Aorta (tissue), 5 donors: Measurements from ENCODE around the gene CITED4. TPM values are rescaled to one million over a fixed set of nuclear protein-coding genes. Genes with fewer than 3 reads are reported as not detected.
A peak's percentile ranks its signal among the peaks of the same experiment; 100 is the strongest.

Experiments
- ATAC-seq: fragments of 200-7000 bp; cut with Tn5 transposase; one replicate; pipeline ENCODE4 v1.9.1; 2022; ENCODE audit warnings: moderate library complexity; ENCODE audit not compliant: low FRiP score
- DNase-seq, 2 donors: peaks; one replicate each; pipeline ENCODE4 v3.0.0-alpha.2; 2020
- H3K27ac ChIP-seq, 2 donors: one replicate each; pipeline ENCODE4 v1.5.1; 2013; ENCODE audit warnings: low read length in 2 of 2, mild to moderate bottlenecking in 2 of 2, moderate library complexity in 2 of 2, control low read depth in 1 of 2, inconsistent platforms in 1 of 2, low read depth in 1 of 2
- H3K27me3 ChIP-seq, 2 donors: one replicate each; pipeline ENCODE4 v1.6.1; 2013; ENCODE audit warnings: control low read depth in 1 of 2, low read length in 1 of 2, mild to moderate bottlenecking in 1 of 2, moderate library complexity in 1 of 2; ENCODE audit not compliant: insufficient read depth in 2 of 2, control insufficient read depth in 1 of 2
- H3K36me3 ChIP-seq, 2 donors: one replicate each; pipeline ENCODE4 v1.6.1; 2013; ENCODE audit warnings: control low read depth in 1 of 2, low read length in 1 of 2, mild to moderate bottlenecking in 1 of 2; ENCODE audit not compliant: insufficient read depth in 2 of 2, control insufficient read depth in 1 of 2
- H3K4me1 ChIP-seq, 2 donors: one replicate each; pipeline ENCODE4 v1.6.1; 2013; ENCODE audit warnings: low read length in 2 of 2, control low read depth in 1 of 2, mild to moderate bottlenecking in 1 of 2, moderate library complexity in 1 of 2; ENCODE audit not compliant: insufficient read depth in 2 of 2, control insufficient read depth in 1 of 2
- H3K4me3 ChIP-seq, 2 donors: one replicate each; pipeline ENCODE4 v1.5.1; 2013; ENCODE audit warnings: low read length in 2 of 2, control low read depth in 1 of 2, mild to moderate bottlenecking in 1 of 2
- H3K9me3 ChIP-seq: one replicate; pipeline ENCODE4 v1.6.1; 2013; ENCODE audit warnings: mild to moderate bottlenecking, low read length; ENCODE audit not compliant: control insufficient read depth
- WGBS, 2 donors: extraction: QIAGEN DNeasy Blood & Tissue Kit; methylation state at CpG; one replicate each; pipeline ENCODE4 v1.1.7; 2013; 5-methylcytosine and 5-hydroxymethylcytosine counted together
- intact Hi-C, 2 donors: fragments of 100-400 bp; cut with DNase I; formaldehyde crosslinking; loops; one replicate each; pipeline versions ENCODE4 v1.14.2 to v1.15.0; 2022
- polyA plus RNA-seq, 2 donors: library from polyadenylated mRNA; stranded (reverse); fragments of 200-250 nt; gene quantifications; one replicate each; pipeline ENCODE4 v1.2.3, GENCODE V29; 2013
- total RNA-seq, 2 donors: library from RNA; stranded (reverse); fragmentation: NEBNext Ultra II Directional; extraction: Animal tissue kit (Norgen Biotek cat#: 25700); gene quantifications; one replicate each; pipeline ENCODE4 v1.2.1, GENCODE V29; 2021
- donor health status: healthy with polysubstance abuse.
- donor health status: Bipolar disorder and iron deficiency.
- donor health status: DM: no; HTN: no; CAD: no.
- donor health status: DM: no; HTN: no; CAD: no.
- donor health status: DM: yes; HTN: yes; CAD: no.

The CITED4 gene
- total and polyA plus RNA-seq, 4 donors, result 4.0 to 19.0 (median 13.3) TPM

- no peak overlapping the region for H3K4me3 ChIP-seq
- 62 to 78% methylated on average over 11 of the region's 11 CpGs for WGBS, 2 donors
- DNase-seq (no peak), ATAC-seq (no peak)
- no peaks in the 10 kb centered on the region for H3K36me3 ChIP-seq
- H3K27ac ChIP-seq, result no peak overlapping the region
- intact Hi-C loops, result loop anchor here (5.0 kb wide), 1 partner anchor 63 kb away; no protein-coding TSS in a partner anchor
- no peaks in the 10 kb centered on the region for H3K9me3 ChIP-seq
- H3K4me1 ChIP-seq, result no peaks in the 10 kb centered on the region
- no peaks in the 10 kb centered on the region for H3K27me3 ChIP-seq
Observed at GRCh38 chr1:40879482-40880175, 17.5 kb upstream of the CITED4 start.

GRCh38 chr1:40878906-40879305 lies 16.7 kb upstream of the CITED4 start:
- 98% methylated on average over 2 of the region's 2 CpGs for WGBS, 2 donors
- no peak overlapping the region for H3K4me3 ChIP-seq
- ATAC-seq, result no peak
- no peaks in the 10 kb centered on the region for H3K27me3 ChIP-seq
- no peaks in the 10 kb centered on the region for H3K36me3 ChIP-seq
- H3K4me1 ChIP-seq, result no peaks in the 10 kb centered on the region
- no peak for DNase-seq
- H3K27ac ChIP-seq, result no peak overlapping the region
- intact Hi-C loops, result loop anchor here (5.0 kb wide), 1 partner anchor 63 kb away; no protein-coding TSS in a partner anchor
- H3K9me3 ChIP-seq, result no peaks in the 10 kb centered on the region

- intact Hi-C loops, result loop anchor here (5.0 kb wide), 1 partner anchor 65 kb away; no protein-coding TSS in a partner anchor
- Histone ChIP-seq H3K27ac (peak overlapping the region in 1 of 2 donors; percentile 78), H3K9me3 (no peaks in the 10 kb centered on the region), H3K36me3 (no peaks in the 10 kb centered on the region), H3K4me1 (no peaks in the 10 kb centered on the region), H3K27me3 (no peaks in the 10 kb centered on the region), H3K4me3 (no peak overlapping the region)
- DNase-seq (peak; percentile 91 to 93), ATAC-seq (peak; percentile 78)
- 4 to 7% methylated on average over 4 of the region's 4 CpGs for WGBS, 2 donors
Observed at GRCh38 chr1:40877698-40878097, 15.5 kb upstream of the CITED4 start.

GRCh38 chr1:40876891-40877290 lies 14.7 kb upstream of the CITED4 start:
- H3K4me1 ChIP-seq, result no peaks in the 10 kb centered on the region
- ATAC-seq, result no peak

GRCh38 chr1:40876436-40876761 lies 14.2 kb upstream of the CITED4 start:
- Histone ChIP-seq H3K4me1 (no peaks in the 10 kb centered on the region), H3K9me3 (no peaks in the 10 kb centered on the region), H3K36me3 (no peaks in the 10 kb centered on the region), H3K27me3 (no peaks in the 10 kb centered on the region), H3K27ac (peak overlapping the region in 1 of 2 donors; percentile 12), H3K4me3 (no peak overlapping the region)
- no peak for ATAC-seq
- DNase-seq, result no peak
- WGBS, 2 donors, result 98 to 100% methylated on average over 2 of the region's 2 CpGs
- intact Hi-C loops, result loop anchor here (5.0 kb wide), 1 partner anchor 66 kb away; no protein-coding TSS in a partner anchor

More at GRCh38 chr1:40876891-40877290, 14.7 kb upstream of the CITED4 start:
- H3K27ac ChIP-seq, result peak overlapping the region in 1 of 2 donors; percentile 78
- H3K9me3 ChIP-seq, result no peaks in the 10 kb centered on the region
- H3K36me3 ChIP-seq, result no peaks in the 10 kb centered on the region
- WGBS, 2 donors, result 60 to 69% methylated on average over 1 of the region's 1 CpG
- intact Hi-C loops, result loop anchor here (5.0 kb wide), 1 partner anchor 65 kb away; no protein-coding TSS in a partner anchor
- H3K4me3 ChIP-seq, result no peak overlapping the region
- no peaks in the 10 kb centered on the region for H3K27me3 ChIP-seq
- no peak for DNase-seq

GRCh38 chr1:40873863-40874472 lies 11.8 kb upstream of the CITED4 start:
- DNase-seq, result no peak
- 96 to 97% methylated on average over 7 of the region's 7 CpGs for WGBS, 2 donors
- no peak for ATAC-seq
- no peaks in the 10 kb centered on the region for H3K9me3 ChIP-seq
- no peak overlapping the region for H3K4me3 ChIP-seq
- no peaks in the 10 kb centered on the region for H3K4me1 ChIP-seq
- no peaks in the 10 kb centered on the region for H3K27me3 ChIP-seq
- H3K36me3 ChIP-seq, result no peaks in the 10 kb centered on the region
- no peak overlapping the region for H3K27ac ChIP-seq
- intact Hi-C loops, result no loop called here

- WGBS, 2 donors, result 64 to 84% methylated on average over 3 of the region's 3 CpGs
- Histone ChIP-seq H3K4me3 (no peak overlapping the region), H3K27me3 (no peaks in the 10 kb centered on the region), H3K4me1 (no peaks in the 10 kb centered on the region), H3K9me3 (no peaks in the 10 kb centered on the region), H3K27ac (no peak overlapping the region), H3K36me3 (no peaks in the 10 kb centered on the region)
- intact Hi-C loops, result no loop called here
- ATAC-seq (no peak), DNase-seq (no peak)
Observed at GRCh38 chr1:40872276-40872675, 10.1 kb upstream of the CITED4 start.

- Histone ChIP-seq H3K27ac (no peak overlapping the region), H3K4me3 (no peak overlapping the region), H3K36me3 (no peaks in the 10 kb centered on the region), H3K4me1 (no peaks in the 10 kb centered on the region), H3K9me3 (no peaks in the 10 kb centered on the region), H3K27me3 (no peaks in the 10 kb centered on the region)
- ATAC-seq (no peak), DNase-seq (no peak)
- WGBS, 2 donors, result 94% methylated on average over 2 of the region's 2 CpGs
- intact Hi-C loops, result no loop called here
Observed at GRCh38 chr1:40870135-40870728, 8.1 kb upstream of the CITED4 start.
